Psoas muscle (tissue), 8 donors: ENCODE results near the gene TBCD. TPM values are rescaled to one million over a fixed set of nuclear protein-coding genes. Genes with fewer than 3 reads are reported as not detected.

Source experiments
- ATAC-seq, 4 donors: fragments of 200-7000 bp; cut with Tn5 transposase; one replicate each; pipeline ENCODE4 v1.9.1; 2020; ENCODE audit warnings: moderate library complexity in 3 of 4, mild to moderate bottlenecking in 2 of 4
- DNase-seq, 2 donors: peaks; one replicate each; pipeline ENCODE4 v3.0.0-alpha.2; 2020
- H3K27ac ChIP-seq: fragments of 200-600 bp; one replicate; pipeline ENCODE4 v1.8.0; 2022
- H3K27me3 ChIP-seq, 3 donors: fragments of 200-600 bp in 1 of 3; one replicate each; pipeline versions ENCODE4 v1.6.1 to v1.8.0; 2013 to 2022; ENCODE audit warnings: low read length in 2 of 3, mild to moderate bottlenecking in 2 of 3, moderate library complexity in 1 of 3; ENCODE audit not compliant: insufficient read depth in 3 of 3
- H3K36me3 ChIP-seq, 2 donors: fragments of 200-600 bp in 1 of 2; one replicate each; pipeline versions ENCODE4 v1.6.1 to v1.8.0; 2013 to 2022; ENCODE audit warnings: low read depth in 1 of 2, mild to moderate bottlenecking in 1 of 2, moderate library complexity in 1 of 2; ENCODE audit not compliant: insufficient read depth in 1 of 2
- H3K4me1 ChIP-seq: fragments of 200-600 bp; one replicate; pipeline ENCODE4 v1.8.0; 2022
- H3K4me3 ChIP-seq: fragments of 200-600 bp; one replicate; pipeline ENCODE4 v1.8.0; 2022; ENCODE audit warnings: mild to moderate bottlenecking
- H3K9me3 ChIP-seq: fragments of 200-600 bp; one replicate; pipeline ENCODE4 v1.8.0; 2022
- CTCF ChIP-seq: fragments of 200-600 bp; IDR thresholded peaks from one replicate; pipeline ENCODE4 v1.8.0; 2022; ENCODE audit warnings: antibody characterized with exemption
- WGBS, 3 donors: extraction: QIAGEN DNeasy Blood & Tissue Kit; methylation state at CpG; one replicate each; pipeline versions ENCODE4 v1.1.6 to v1.1.7; 2013; 5-methylcytosine and 5-hydroxymethylcytosine counted together
- intact Hi-C, 2 donors: fragments of 100-400 bp; cut with DNase I; formaldehyde crosslinking; loops; one replicate each; pipeline versions ENCODE4 v1.11.0 to v1.14.2; 2022
- polyA plus RNA-seq, 3 donors: library from polyadenylated mRNA; stranded (reverse); fragments of 200-250 nt; gene quantifications; one replicate each; pipeline ENCODE4 v1.2.3, GENCODE V29; 2013
- total RNA-seq, 4 donors: library from RNA; stranded (reverse); fragmentation: NEBNext Ultra II Directional in 2 of 4; extraction: Animal tissue kit (Norgen Biotek cat#: 25700) in 2 of 4; gene quantifications; one replicate each; pipeline versions ENCODE4 v1.2.1 to v1.2.4, GENCODE V29; 2021 to 2023
- donor health status: healthy with polysubstance abuse.
- donor health status: DM: no; HTN: no; CAD: no; lungs with moderate emphysema.
- donor health status: Bipolar disorder and iron deficiency.
- donor health status: healthy.
- donor health status: DM: yes; HTN: yes; CAD: no.
- donor health status: DM: no; HTN: no; CAD: no.
- donor health status: DM: no; HTN: no; CAD: no.
- donor health status: DM: yes; HTN: yes; CAD: no.

Gene TBCD
- total and polyA plus RNA-seq, 7 donors, result 28.2 to 65.0 (median 36.5) TPM

GRCh38 chr17:82924812-82925211, 172.9 kb downstream of the TBCD start:
- DNase-seq (peak; percentile 10 to 26), ATAC-seq (no peak)
- Histone ChIP-seq H3K36me3 (peaks cover 0 to 78% of the 10 kb centered on the region in 2 donors), H3K27ac (no peak overlapping the region), H3K27me3 (no peaks in the 10 kb centered on the region), H3K4me1 (no peaks in the 10 kb centered on the region), H3K9me3 (no peaks in the 10 kb centered on the region), H3K4me3 (no peak overlapping the region)
- 91 to 94% (median 93%) methylated on average over 19 of the region's 19 CpGs for WGBS, 3 donors
- no peak for TF ChIP-seq CTCF
- intact Hi-C loops, result loop anchor here in 1 of 2 donors (10.0 kb wide), 1 partner anchor 260 kb away; no protein-coding TSS in a partner anchor

- ATAC-seq (no peak), DNase-seq (peak; percentile 13 to 35)
- peaks cover 0 to 83% of the 10 kb centered on the region in 2 donors for H3K36me3 ChIP-seq
- H3K4me3 ChIP-seq, result no peak overlapping the region
- H3K9me3 ChIP-seq, result no peaks in the 10 kb centered on the region
- no peak overlapping the region for H3K27ac ChIP-seq
- no peak for TF ChIP-seq CTCF
- WGBS, 3 donors, result 92 to 94% (median 93%) methylated on average over 18 of the region's 18 CpGs
- H3K27me3 ChIP-seq, result no peaks in the 10 kb centered on the region
- intact Hi-C loops, result loop anchor here in 1 of 2 donors (10.0 kb wide), 1 partner anchor 261 kb away; no protein-coding TSS in a partner anchor
- H3K4me1 ChIP-seq, result no peaks in the 10 kb centered on the region
Observed at GRCh38 chr17:82925336-82925735, 173.5 kb downstream of the TBCD start.

GRCh38 chr17:82926081-82926480, 174.2 kb downstream of the TBCD start:
- Histone ChIP-seq H3K27me3 (no peaks in the 10 kb centered on the region), H3K4me3 (no peak overlapping the region), H3K4me1 (no peaks in the 10 kb centered on the region), H3K36me3 (peaks cover 0 to 90% of the 10 kb centered on the region in 2 donors), H3K27ac (no peak overlapping the region), H3K9me3 (no peaks in the 10 kb centered on the region)
- intact Hi-C loops, result loop anchor here in 1 of 2 donors (10.0 kb wide), 1 partner anchor 261 kb away; no protein-coding TSS in a partner anchor
- no peak for TF ChIP-seq CTCF
- no peak for ATAC-seq
- peak; percentile 4 to 7 for DNase-seq
- WGBS, 3 donors, result 91 to 98% (median 97%) methylated on average over 7 to 9 of the region's 12 CpGs

DNA sequence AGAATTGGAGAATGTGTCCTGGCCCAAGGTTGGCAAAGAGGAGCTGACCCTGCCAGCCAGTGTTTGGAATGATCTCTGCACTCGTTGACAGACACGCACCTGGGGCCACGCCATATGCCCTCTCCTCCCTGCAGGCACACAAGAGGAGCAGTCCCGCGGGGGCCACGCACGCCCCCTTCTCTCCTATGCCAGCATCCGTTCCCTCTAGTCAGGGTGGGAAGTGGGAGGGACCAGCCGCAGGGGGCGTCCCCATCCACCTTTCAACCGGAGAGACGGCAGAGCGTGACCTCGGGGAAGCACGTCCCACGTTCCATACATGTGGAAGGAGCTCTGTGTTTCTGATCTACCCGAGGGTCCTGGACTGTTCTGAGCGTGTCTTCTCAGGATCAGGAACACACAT, 174.9 kb downstream of the TBCD start:
- Histone ChIP-seq H3K4me1 (no peaks in the 10 kb centered on the region), H3K4me3 (no peak overlapping the region), H3K9me3 (no peaks in the 10 kb centered on the region), H3K27ac (no peak overlapping the region), H3K27me3 (no peaks in the 10 kb centered on the region), H3K36me3 (peaks cover 0 to 88% of the 10 kb centered on the region in 2 donors)
- no peak for ATAC-seq
- DNase-seq, result peak; percentile 5 to 19
- TF ChIP-seq CTCF, result no peak
- intact Hi-C loops, result loop anchor here in 1 of 2 donors (10.0 kb wide), 1 partner anchor 262 kb away; no protein-coding TSS in a partner anchor
- 93 to 94% (median 93%) methylated on average over 18 of the region's 18 CpGs for WGBS, 3 donors

GRCh38 chr17:82927311-82927660, 175.4 kb downstream of the TBCD start:
- intact Hi-C loops, result loop anchor here in 1 of 2 donors (10.0 kb wide), 1 partner anchor 262 kb away; no protein-coding TSS in a partner anchor
- H3K4me1 ChIP-seq, result no peaks in the 10 kb centered on the region
- no peak for TF ChIP-seq CTCF
- H3K4me3 ChIP-seq, result no peak overlapping the region
- H3K9me3 ChIP-seq, result no peaks in the 10 kb centered on the region
- 95 to 97% (median 96%) methylated on average over 17 of the region's 17 CpGs for WGBS, 3 donors
- ATAC-seq, result no peak
- H3K27me3 ChIP-seq, result no peaks in the 10 kb centered on the region
- H3K27ac ChIP-seq, result no peak overlapping the region
- DNase-seq, result peak; percentile 0 to 47
- peaks cover 0 to 87% of the 10 kb centered on the region in 2 donors for H3K36me3 ChIP-seq
